ENCODE results near the gene HRH1.
"Not testable (repeated sequence)": the region's sequence is repeated elsewhere in the genome, so short reads cannot be mapped to it uniquely, and the experiment has no call there.

HRH1 gene

GRCh38 chr3:11239796-11240195, 85.5 kb downstream of the HRH1 start:
- DNase-seq (ENCODE audit: low read depth), result no peak

- no peak for DNase-seq (ENCODE audit: low read depth)
Observed at GRCh38 chr3:11240496-11240895, 86.2 kb downstream of the HRH1 start.

GRCh38 chr3:11244121-11244677, 89.9 kb downstream of the HRH1 start:
- no peak for DNase-seq (ENCODE audit: low read depth)

- no peak for DNase-seq (ENCODE audit: low read depth)
Observed at GRCh38 chr3:11245276-11245675, 91.0 kb downstream of the HRH1 start.

- DNase-seq (ENCODE audit: low read depth), result no peak
Observed at GRCh38 chr3:11245827-11246662, 91.8 kb downstream of the HRH1 start.

- DNase-seq (ENCODE audit: low read depth), result no peak
Observed at GRCh38 chr3:11246663-11246970, 92.3 kb downstream of the HRH1 start.

- no peak for DNase-seq (ENCODE audit: low read depth)
Observed at GRCh38 chr3:11247362-11247761, 93.1 kb downstream of the HRH1 start.

GRCh38 chr3:11248596-11248995, 94.3 kb downstream of the HRH1 start:
- no peak for DNase-seq (ENCODE audit: low read depth)

GRCh38 chr3:11250902-11251806, 96.9 kb downstream of the HRH1 start:
- no peak for DNase-seq (ENCODE audit: low read depth)

GRCh38 chr3:11251807-11252176, 97.5 kb downstream of the HRH1 start:
- DNase-seq (ENCODE audit: low read depth), result no peak

- DNase-seq (ENCODE audit: low read depth), result no peak
Observed at GRCh38 chr3:11254876-11255275, 100.6 kb downstream of the HRH1 start.

GRCh38 chr3:11255537-11255936, 101.2 kb downstream of the HRH1 start:
- DNase-seq (ENCODE audit: low read depth), result not testable (repeated sequence)

GRCh38 chr3:11258958-11259357, 104.7 kb downstream of the HRH1 start:
- DNase-seq (ENCODE audit: low read depth), result no peak

- DNase-seq (ENCODE audit: low read depth), result no peak
Observed at GRCh38 chr3:11260460-11260859, 106.2 kb downstream of the HRH1 start.

GRCh38 chr3:11269007-11269406, 114.7 kb downstream of the HRH1 start:
- DNase-seq (ENCODE audit: low read depth), result no peak

- peak; percentile 95 for DNase-seq (ENCODE audit: low read depth)
Observed at GRCh38 chr3:11271986-11272904, 118.0 kb downstream of the HRH1 start, which contains the start of gene ATG7. TSS of gene ATG7 (plus strand) at chr3:11272397. CDS start at chr3:11298696, 26,299 bp downstream.

GRCh38 chr3:11272906-11273574, 118.7 kb downstream of the HRH1 start:
- DNase-seq (ENCODE audit: low read depth), result no peak

GRCh38 chr3:11273891-11274291, 119.6 kb downstream of the HRH1 start:
- no peak for DNase-seq (ENCODE audit: low read depth)

- no peak for DNase-seq (ENCODE audit: low read depth)
Observed at GRCh38 chr3:11274566-11275142, 120.4 kb downstream of the HRH1 start.

- no peak for DNase-seq (ENCODE audit: low read depth)
Observed at GRCh38 chr3:11275926-11276325, 121.6 kb downstream of the HRH1 start.

- no peak for DNase-seq (ENCODE audit: low read depth)
Observed at GRCh38 chr3:11276901-11277300, 122.6 kb downstream of the HRH1 start.
